Central memory CD8-positive, alpha-beta T cell (primary cell): ENCODE data around the gene ATXN1.

Experiments used
- ATAC-seq: fragments of 150-1000 bp; cut with Tn5 transposase; replicated peaks from 2 replicates; pipeline ENCODE4 v1.10.0; 2022; ENCODE audit warnings: mild to moderate bottlenecking, moderate FRiP score, moderate number of reproducible peaks; ENCODE audit not compliant: poor library complexity, severe bottlenecking; ENCODE audit errors: extremely low read depth
- DNase-seq, 2 donors: peaks; one replicate each; pipeline ENCODE4 v3.0.0; 2021; ENCODE audit warnings: low spot score in 2 of 2
- H3K27ac Mint-ChIP-seq: one replicate; pipeline ENCODE4 v1.8.0; 2022; ENCODE audit warnings: low read depth, mild to moderate bottlenecking, moderate library complexity, mixed read lengths
- H3K27me3 Mint-ChIP-seq: one replicate; pipeline ENCODE4 v1.8.0; 2022; ENCODE audit warnings: mixed read lengths
- H3K36me3 Mint-ChIP-seq: one replicate; pipeline ENCODE4 v1.8.0; 2022; ENCODE audit warnings: mild to moderate bottlenecking, moderate library complexity, mixed read lengths; ENCODE audit not compliant: insufficient read depth
- H3K4me1 Mint-ChIP-seq: one replicate; pipeline ENCODE4 v1.8.0; 2022; ENCODE audit warnings: mixed read lengths
- H3K4me3 Mint-ChIP-seq: one replicate; pipeline ENCODE4 v1.8.0; 2022; ENCODE audit warnings: mild to moderate bottlenecking, moderate library complexity, mixed read lengths
- H3K9me3 Mint-ChIP-seq: one replicate; pipeline ENCODE4 v1.8.0; 2022; ENCODE audit warnings: mixed read lengths

The ATXN1 gene

GRCh38 chr6:16294371-16294770, 466.9 kb downstream of the ATXN1 start:
- ATAC-seq (no peak), DNase-seq (no peak)
- H3K27ac Mint-ChIP-seq = no peak overlapping the region
- H3K9me3 Mint-ChIP-seq = no peaks in the 10 kb centered on the region
- H3K4me1 Mint-ChIP-seq = no peaks in the 10 kb centered on the region
- no peak overlapping the region for H3K4me3 Mint-ChIP-seq
- no peaks in the 10 kb centered on the region for H3K27me3 Mint-ChIP-seq
- H3K36me3 Mint-ChIP-seq = peaks cover 4% of the 10 kb centered on the region

GRCh38 chr6:16292942-16293341, 468.3 kb downstream of the ATXN1 start:
- no peak for ATAC-seq

GRCh38 chr6:16292432-16292831, 468.8 kb downstream of the ATXN1 start:
- Mint-ChIP-seq H3K4me1 (no peaks in the 10 kb centered on the region), H3K9me3 (no peaks in the 10 kb centered on the region), H3K36me3 (peaks cover 2% of the 10 kb centered on the region), H3K27ac (no peak overlapping the region), H3K27me3 (no peaks in the 10 kb centered on the region), H3K4me3 (no peak overlapping the region)
- no peak for ATAC-seq
- DNase-seq = no peak

More at GRCh38 chr6:16292942-16293341, 468.3 kb downstream of the ATXN1 start:
- Mint-ChIP-seq H3K4me3 (no peak overlapping the region), H3K27me3 (no peaks in the 10 kb centered on the region), H3K36me3 (peaks cover 2% of the 10 kb centered on the region), H3K4me1 (no peaks in the 10 kb centered on the region), H3K27ac (no peak overlapping the region), H3K9me3 (no peaks in the 10 kb centered on the region)
- no peak for DNase-seq

GRCh38 chr6:16291739-16292138, 469.5 kb downstream of the ATXN1 start:
- no peaks in the 10 kb centered on the region for H3K27me3 Mint-ChIP-seq
- no peak overlapping the region for H3K4me3 Mint-ChIP-seq
- H3K27ac Mint-ChIP-seq = no peak overlapping the region
- DNase-seq = no peak
- no peak for ATAC-seq
- H3K36me3 Mint-ChIP-seq = peaks cover 2% of the 10 kb centered on the region
- H3K4me1 Mint-ChIP-seq = no peaks in the 10 kb centered on the region
- no peaks in the 10 kb centered on the region for H3K9me3 Mint-ChIP-seq

GRCh38 chr6:16288163-16288562, 473.1 kb downstream of the ATXN1 start:
- H3K27me3 Mint-ChIP-seq = peaks cover 13% of the 10 kb centered on the region
- H3K4me3 Mint-ChIP-seq = no peak overlapping the region
- no peaks in the 10 kb centered on the region for H3K9me3 Mint-ChIP-seq
- H3K27ac Mint-ChIP-seq = no peak overlapping the region
- DNase-seq (no peak), ATAC-seq (no peak)
- H3K4me1 Mint-ChIP-seq = no peaks in the 10 kb centered on the region
- H3K36me3 Mint-ChIP-seq = peaks cover 2% of the 10 kb centered on the region

GRCh38 chr6:16286151-16286522, 475.1 kb downstream of the ATXN1 start:
- ATAC-seq (no peak), DNase-seq (no peak)
- no peaks in the 10 kb centered on the region for H3K9me3 Mint-ChIP-seq
- H3K4me1 Mint-ChIP-seq = no peaks in the 10 kb centered on the region
- no peak overlapping the region for H3K4me3 Mint-ChIP-seq
- H3K27ac Mint-ChIP-seq = no peak overlapping the region
- peaks cover 13% of the 10 kb centered on the region for H3K27me3 Mint-ChIP-seq
- no peaks in the 10 kb centered on the region for H3K36me3 Mint-ChIP-seq

- ATAC-seq (no peak), DNase-seq (no peak)
- Mint-ChIP-seq H3K27me3 (peaks cover 13% of the 10 kb centered on the region), H3K4me1 (no peaks in the 10 kb centered on the region), H3K9me3 (no peaks in the 10 kb centered on the region), H3K27ac (no peak overlapping the region), H3K36me3 (no peaks in the 10 kb centered on the region), H3K4me3 (no peak overlapping the region)
Observed at GRCh38 chr6:16285467-16286150, 475.7 kb downstream of the ATXN1 start.

GRCh38 chr6:16284472-16284871, 476.8 kb downstream of the ATXN1 start:
- DNase-seq = no peak
- H3K27ac Mint-ChIP-seq = no peak overlapping the region
- H3K9me3 Mint-ChIP-seq = no peaks in the 10 kb centered on the region
- no peak overlapping the region for H3K4me3 Mint-ChIP-seq
- H3K36me3 Mint-ChIP-seq = peaks cover 1% of the 10 kb centered on the region
- H3K27me3 Mint-ChIP-seq = peaks cover 13% of the 10 kb centered on the region
- ATAC-seq = no peak
- H3K4me1 Mint-ChIP-seq = no peaks in the 10 kb centered on the region

GRCh38 chr6:16282370-16282769, 478.9 kb downstream of the ATXN1 start:
- no peak for DNase-seq
- Mint-ChIP-seq H3K4me3 (no peak overlapping the region), H3K9me3 (no peaks in the 10 kb centered on the region), H3K27me3 (peaks cover 13% of the 10 kb centered on the region), H3K4me1 (no peaks in the 10 kb centered on the region), H3K27ac (no peak overlapping the region), H3K36me3 (peaks cover 1% of the 10 kb centered on the region)
- ATAC-seq = no peak

- no peaks in the 10 kb centered on the region for H3K9me3 Mint-ChIP-seq
- H3K36me3 Mint-ChIP-seq = peaks cover 1% of the 10 kb centered on the region
- ATAC-seq (no peak), DNase-seq (no peak)
- H3K4me3 Mint-ChIP-seq = no peak overlapping the region
- H3K27me3 Mint-ChIP-seq = no peaks in the 10 kb centered on the region
- no peaks in the 10 kb centered on the region for H3K4me1 Mint-ChIP-seq
- no peak overlapping the region for H3K27ac Mint-ChIP-seq
Observed at GRCh38 chr6:16279243-16279642, 482.0 kb downstream of the ATXN1 start.

GRCh38 chr6:16278750-16279149, 482.5 kb downstream of the ATXN1 start:
- DNase-seq (no peak), ATAC-seq (no peak)
- H3K9me3 Mint-ChIP-seq = no peaks in the 10 kb centered on the region
- no peak overlapping the region for H3K4me3 Mint-ChIP-seq
- H3K27me3 Mint-ChIP-seq = no peaks in the 10 kb centered on the region
- H3K27ac Mint-ChIP-seq = no peak overlapping the region
- H3K36me3 Mint-ChIP-seq = peaks cover 1% of the 10 kb centered on the region
- H3K4me1 Mint-ChIP-seq = no peaks in the 10 kb centered on the region

- Mint-ChIP-seq H3K4me1 (no peaks in the 10 kb centered on the region), H3K9me3 (no peaks in the 10 kb centered on the region), H3K27me3 (no peaks in the 10 kb centered on the region), H3K27ac (no peak overlapping the region), H3K4me3 (no peak overlapping the region), H3K36me3 (peaks cover 1% of the 10 kb centered on the region)
- no peak for DNase-seq
- no peak for ATAC-seq
Observed at GRCh38 chr6:16278048-16278724, 483.1 kb downstream of the ATXN1 start.
